HG03442 (cell line): ENCODE measurements around the gene NBEAL2.
"Not testable (repeated sequence)": the region's sequence is repeated elsewhere in the genome, so short reads cannot be mapped to it uniquely, and the experiment has no call there.

ENCODE experiments used
- ATAC-seq: cut with Tn5 transposase; IDR thresholded peaks from one replicate; pipeline ENCODE4 v1.9.1; 2021; ENCODE audit warnings: mild to moderate bottlenecking, moderate library complexity; ENCODE audit not compliant: unreplicated experiment

NBEAL2 gene

DNA sequence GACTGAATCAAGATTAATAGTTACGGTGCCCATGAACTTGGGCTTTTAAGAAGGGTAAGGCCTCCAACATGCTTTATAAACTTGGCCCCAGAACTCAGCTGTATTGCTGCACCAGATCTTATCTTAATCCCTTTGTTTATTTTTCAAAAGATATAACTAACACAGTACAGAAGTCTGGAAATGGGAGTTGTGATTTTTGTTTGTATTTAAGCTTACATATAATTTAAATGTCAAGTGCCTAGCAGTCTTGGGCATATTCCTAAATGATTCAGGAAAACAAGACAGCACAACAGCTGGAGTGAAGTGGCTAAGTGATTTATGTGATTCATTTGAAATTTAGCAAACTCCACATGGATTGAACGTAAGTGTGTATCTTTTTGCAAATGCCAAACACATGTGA lies 56.2 kb downstream of the NBEAL2 start:
- ATAC-seq, result no peak

DNA sequence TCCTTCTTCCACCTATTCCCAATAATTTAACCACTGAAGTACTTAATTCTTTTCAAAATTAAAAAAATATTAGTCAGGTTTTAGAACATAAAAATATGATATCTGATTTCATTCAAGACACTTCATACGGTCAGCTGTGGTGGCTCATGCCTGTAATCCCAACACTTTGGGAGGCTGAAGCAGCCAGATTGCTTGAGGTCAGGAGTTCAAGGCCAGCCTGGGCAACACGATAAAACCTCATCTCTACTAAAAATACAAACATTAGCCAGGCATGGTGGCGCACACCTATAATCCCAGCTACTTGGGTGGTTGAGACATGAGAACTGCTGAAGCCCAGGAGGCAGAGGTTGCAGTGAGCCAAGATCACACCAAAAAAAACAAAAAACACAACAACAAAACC lies 56.7 kb downstream of the NBEAL2 start:
- ATAC-seq, result no peak

DNA sequence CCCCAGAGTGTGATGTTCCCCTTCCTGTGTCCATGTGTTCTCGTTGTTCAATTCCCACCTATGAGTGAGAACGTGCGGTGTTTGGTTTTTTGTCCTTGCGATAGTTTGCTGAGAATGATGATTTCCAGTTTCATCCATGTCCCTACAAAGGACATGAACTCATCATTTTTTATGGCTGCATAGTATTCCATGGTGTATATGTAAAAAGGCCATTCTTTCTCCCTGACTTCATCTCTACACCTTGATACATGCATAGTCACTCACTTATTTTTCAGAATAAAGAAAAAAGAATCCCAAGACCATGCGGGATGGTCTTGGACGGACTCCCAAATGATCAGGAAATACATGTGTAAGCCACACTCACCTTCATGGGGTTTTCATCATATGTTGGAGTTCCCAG lies 57.8 kb downstream of the NBEAL2 start:
- ATAC-seq, result not testable (repeated sequence)

DNA sequence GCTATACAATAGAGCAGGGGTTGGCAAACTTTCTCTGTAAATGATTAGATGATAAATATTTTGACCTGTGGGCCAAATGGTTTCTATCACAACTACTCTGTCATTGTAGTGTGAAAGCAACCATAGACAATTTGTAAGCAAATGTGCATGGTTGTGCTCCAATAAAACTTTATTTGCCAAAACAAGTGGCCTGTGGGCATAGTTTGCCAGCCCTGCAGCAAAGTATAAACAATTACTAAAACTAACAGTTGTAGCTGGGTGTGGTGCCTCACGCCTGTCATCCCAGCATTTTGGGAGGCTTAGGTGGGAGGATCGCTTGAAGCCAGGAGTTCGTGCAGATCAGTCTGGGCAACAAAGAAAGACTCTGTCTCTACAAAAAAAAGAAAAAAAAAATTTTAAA lies 61.6 kb downstream of the NBEAL2 start:
- no peak for ATAC-seq

DNA sequence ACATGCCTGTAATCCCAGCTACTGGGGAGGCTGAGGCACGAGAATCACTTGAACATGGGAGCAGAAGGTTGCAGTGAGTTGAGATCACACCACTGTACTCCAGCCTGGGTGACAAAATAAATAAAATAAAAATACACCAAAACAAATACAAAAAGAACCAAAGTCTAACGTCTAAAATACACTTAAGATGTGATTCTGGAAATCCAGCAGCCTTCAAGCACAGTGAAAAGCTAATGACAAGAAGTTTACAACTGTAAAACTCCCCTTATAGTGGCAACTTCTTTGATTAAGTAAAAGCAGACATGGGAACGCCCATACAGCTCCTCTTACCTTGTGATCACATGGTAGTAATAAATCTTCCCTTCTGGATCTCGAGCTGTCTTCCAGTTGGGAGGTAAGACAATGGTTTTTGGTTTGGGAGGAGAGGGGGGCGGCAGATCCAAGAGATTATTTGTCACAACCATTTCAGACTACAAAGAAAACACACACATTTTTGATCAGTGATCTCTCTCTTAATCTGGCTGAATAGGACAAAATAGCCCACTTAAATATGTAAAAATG lies 62.8 kb downstream of the NBEAL2 start:
- no peak for ATAC-seq

DNA sequence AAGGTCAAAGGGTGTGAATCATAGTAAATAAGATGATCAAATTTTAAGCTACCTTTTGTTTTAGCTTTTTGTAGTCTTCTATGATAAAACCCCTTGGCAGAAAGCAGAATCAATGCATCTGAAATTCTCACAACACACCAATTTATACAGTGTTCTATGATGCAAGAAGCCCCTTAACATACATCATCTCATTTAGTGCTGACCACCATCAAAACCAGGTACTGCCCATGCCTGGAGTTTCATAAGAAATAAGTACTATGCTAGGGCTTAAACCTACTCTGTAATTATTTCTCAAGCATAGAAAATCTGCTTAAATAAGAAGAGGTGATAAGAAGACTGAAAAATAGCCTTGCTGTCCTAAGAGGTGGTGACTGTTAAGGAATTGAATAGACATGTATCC lies 67.6 kb downstream of the NBEAL2 start:
- ATAC-seq, result no peak

DNA sequence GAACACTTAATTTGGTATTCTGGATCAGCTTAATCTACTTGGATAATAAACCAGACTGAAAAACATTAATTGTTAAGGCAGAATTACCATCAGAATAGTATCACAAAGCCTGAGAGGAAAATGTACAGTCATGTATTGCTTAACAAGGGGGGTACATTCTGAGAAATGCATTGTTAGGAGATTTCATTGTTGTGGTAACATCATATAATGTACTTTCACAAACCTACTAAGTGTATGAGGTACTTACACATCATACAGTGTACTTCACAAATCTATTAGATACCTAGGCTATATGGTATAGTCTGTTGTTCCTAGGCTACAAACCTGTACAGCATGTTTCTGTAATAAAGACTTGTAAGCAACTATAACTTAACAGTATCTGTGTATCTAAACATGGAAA lies 68.2 kb downstream of the NBEAL2 start:
- ATAC-seq, result no peak

DNA sequence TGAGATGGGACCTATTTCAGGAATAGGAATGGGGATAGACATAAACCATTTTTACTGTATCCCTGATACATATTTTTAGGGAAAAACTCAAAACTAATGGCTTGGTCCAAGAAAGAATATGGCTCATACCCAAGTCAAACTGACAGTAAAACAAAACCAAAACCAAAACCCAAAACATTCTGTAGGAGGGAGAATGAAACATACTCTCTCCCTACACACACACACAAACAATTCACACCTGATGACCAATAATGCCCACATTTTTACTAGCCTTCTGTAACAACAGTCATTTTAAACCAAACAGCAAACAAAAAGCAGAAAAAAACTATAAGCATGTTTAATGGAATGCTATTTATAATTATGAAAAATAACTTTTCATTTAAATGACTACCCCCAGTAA lies 74.9 kb downstream of the NBEAL2 start:
- ATAC-seq, result no peak

DNA sequence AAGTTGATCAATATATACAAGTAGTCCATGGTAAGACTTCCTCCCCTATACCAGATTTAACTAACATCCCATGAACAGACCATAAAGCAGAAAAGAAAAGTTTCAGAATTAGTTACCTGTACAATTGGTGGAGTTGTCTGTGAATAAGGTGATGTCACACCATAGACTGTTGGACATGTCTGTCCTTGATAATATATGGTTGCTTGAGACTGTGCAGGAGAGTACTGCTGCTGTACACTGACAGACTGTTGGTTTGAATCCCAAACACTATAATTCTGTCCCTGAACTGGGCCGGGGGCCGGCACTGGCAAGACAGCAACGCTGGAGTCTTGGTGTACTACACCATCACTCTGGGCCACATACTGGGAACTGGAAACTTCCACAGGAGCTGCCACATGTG lies 77.2 kb downstream of the NBEAL2 start:
- ATAC-seq, result no peak

DNA sequence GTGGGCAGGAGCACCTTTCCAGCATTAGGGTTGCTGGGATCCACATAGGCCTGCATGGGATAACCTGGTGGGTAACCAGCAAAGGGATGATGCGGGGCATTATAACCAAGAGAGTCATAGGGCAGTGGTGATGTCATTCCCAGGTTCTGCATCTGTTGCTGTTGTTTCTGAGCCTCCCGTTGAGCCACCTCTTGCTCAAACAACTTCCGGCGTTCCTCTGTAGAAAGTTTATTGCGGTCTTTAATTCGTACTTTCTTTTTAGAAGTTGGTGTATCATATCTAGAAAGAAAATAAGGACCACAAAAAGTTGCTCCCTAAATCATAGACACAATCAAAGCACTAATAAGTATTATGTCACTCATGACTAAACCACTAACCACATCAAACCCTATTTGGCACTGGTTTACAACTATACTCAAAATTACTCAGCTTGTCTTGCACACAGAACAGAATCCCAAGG lies 77.8 kb downstream of the NBEAL2 start:
- no peak for ATAC-seq
